ENCODE results near the gene DSCAM.
"Not testable (repeated sequence)": the region's sequence is repeated elsewhere in the genome, so short reads cannot be mapped to it uniquely, and the experiment has no call there.

DSCAM gene

GRCh38 chr21:40512590-40512989 lies 334.4 kb downstream of the DSCAM start:
- DNase-seq, result peak in 1 of 2 experiments; percentile 34

- DNase-seq, result no peak
Observed at GRCh38 chr21:40507978-40508377, 339.0 kb downstream of the DSCAM start.

GRCh38 chr21:40505681-40506080 lies 341.3 kb downstream of the DSCAM start:
- no peak for DNase-seq

- no peak for DNase-seq
Observed at GRCh38 chr21:40505244-40505643, 341.7 kb downstream of the DSCAM start.

- no peak for DNase-seq
Observed at GRCh38 chr21:40504825-40505224, 342.1 kb downstream of the DSCAM start.

- DNase-seq, result no peak
Observed at GRCh38 chr21:40496116-40496515, 350.8 kb downstream of the DSCAM start.

GRCh38 chr21:40490408-40490807 lies 356.6 kb downstream of the DSCAM start:
- DNase-seq, result no peak

GRCh38 chr21:40489001-40489400 lies 358.0 kb downstream of the DSCAM start:
- DNase-seq, result no peak

- DNase-seq, result no peak
Observed at GRCh38 chr21:40481764-40482163, 365.2 kb downstream of the DSCAM start.

GRCh38 chr21:40474513-40474912 lies 372.4 kb downstream of the DSCAM start:
- DNase-seq, result no peak

- DNase-seq, result no peak
Observed at GRCh38 chr21:40472013-40472412, 374.9 kb downstream of the DSCAM start.

- no peak for DNase-seq
Observed at GRCh38 chr21:40471103-40471502, 375.9 kb downstream of the DSCAM start.

- peak in 1 of 2 experiments; percentile 33 for DNase-seq
Observed at GRCh38 chr21:40466893-40467483, 380.0 kb downstream of the DSCAM start.

GRCh38 chr21:40465382-40465781 lies 381.6 kb downstream of the DSCAM start:
- no peak for DNase-seq

- DNase-seq, result no peak
Observed at GRCh38 chr21:40463176-40463575, 383.8 kb downstream of the DSCAM start.

- peak; percentile 66 to 75 for DNase-seq
Observed at GRCh38 chr21:40461008-40461407, 385.9 kb downstream of the DSCAM start.

GRCh38 chr21:40457741-40458140 lies 389.2 kb downstream of the DSCAM start:
- DNase-seq, result no peak

GRCh38 chr21:40454057-40454456 lies 392.9 kb downstream of the DSCAM start:
- DNase-seq, result no peak

- DNase-seq, result no peak
Observed at GRCh38 chr21:40453183-40453582, 393.8 kb downstream of the DSCAM start.

- no peak for DNase-seq
Observed at GRCh38 chr21:40452548-40452947, 394.4 kb downstream of the DSCAM start.

GRCh38 chr21:40447016-40447415 lies 399.9 kb downstream of the DSCAM start:
- no peak for DNase-seq

GRCh38 chr21:40445349-40445921 lies 401.5 kb downstream of the DSCAM start:
- no peak for DNase-seq

- DNase-seq, result not testable (repeated sequence)
Observed at GRCh38 chr21:40439581-40439980, 407.4 kb downstream of the DSCAM start.

- DNase-seq, result no peak
Observed at GRCh38 chr21:40438616-40439015, 408.3 kb downstream of the DSCAM start.

GRCh38 chr21:40436261-40436660 lies 410.7 kb downstream of the DSCAM start:
- DNase-seq, result no peak

All from NCI-H526 (cell line).